NCI-H187 (cell line): ENCODE measurements around the gene PAFAH1B1.
"Not testable (repeated sequence)": the region's sequence is repeated elsewhere in the genome, so short reads cannot be mapped to it uniquely, and the experiment has no call there.

ENCODE experiments used
- DNase-seq, 2 experiments: peaks; one replicate each; lab custom pipeline; 2025; lab: John Stamatoyannopoulos, UW

Gene PAFAH1B1

GRCh38 chr17:2592971-2593820 is at the start of gene PAFAH1B1:
TSS of gene PAFAH1B1 (plus strand) at chr17:2593654. CDS start at chr17:2638289, 44,635 bp downstream.
- DNase-seq: peak; percentile 65 to 72

GRCh38 chr17:2545393-2545792 is 48.1 kb upstream of the PAFAH1B1 start:
- DNase-seq: no peak

GRCh38 chr17:2547176-2547575 is 46.3 kb upstream of the PAFAH1B1 start:
- no peak for DNase-seq

- not testable (repeated sequence) for DNase-seq
Measured at GRCh38 chr17:2548026-2548425, 45.4 kb upstream of the PAFAH1B1 start.

- no peak for DNase-seq
Measured at GRCh38 chr17:2549392-2550211, 43.9 kb upstream of the PAFAH1B1 start.

GRCh38 chr17:2551493-2551892 is 42.0 kb upstream of the PAFAH1B1 start:
- no peak for DNase-seq

GRCh38 chr17:2551928-2552327 is 41.5 kb upstream of the PAFAH1B1 start:
- no peak for DNase-seq

GRCh38 chr17:2560658-2561057 is 32.8 kb upstream of the PAFAH1B1 start:
- DNase-seq: no peak

- DNase-seq: no peak
Measured at GRCh38 chr17:2562162-2562858, 31.1 kb upstream of the PAFAH1B1 start.

- DNase-seq: no peak
Measured at GRCh38 chr17:2563061-2563460, 30.4 kb upstream of the PAFAH1B1 start.

GRCh38 chr17:2563543-2563942 is 29.9 kb upstream of the PAFAH1B1 start:
- no peak for DNase-seq

GRCh38 chr17:2564877-2565276 is 28.6 kb upstream of the PAFAH1B1 start:
- DNase-seq: no peak

GRCh38 chr17:2566056-2566455 is 27.4 kb upstream of the PAFAH1B1 start:
- DNase-seq: no peak

- DNase-seq: no peak
Measured at GRCh38 chr17:2571523-2572303, 21.7 kb upstream of the PAFAH1B1 start.

- not testable (repeated sequence) for DNase-seq
Measured at GRCh38 chr17:2572304-2572609, 21.2 kb upstream of the PAFAH1B1 start.

- no peak for DNase-seq
Measured at GRCh38 chr17:2580151-2580550, 13.3 kb upstream of the PAFAH1B1 start.

GRCh38 chr17:2580661-2581060 is 12.8 kb upstream of the PAFAH1B1 start:
- no peak for DNase-seq

- DNase-seq: no peak
Measured at GRCh38 chr17:2582493-2582892, 11.0 kb upstream of the PAFAH1B1 start.

- DNase-seq: no peak
Measured at GRCh38 chr17:2591040-2591640, 2.3 kb upstream of the PAFAH1B1 start.

- DNase-seq: peak; percentile 61 to 65
Measured at GRCh38 chr17:2593821-2594721, 617 bp downstream of the PAFAH1B1 start.
